CD4-positive, alpha-beta memory T cell (primary cell): ENCODE results near the gene PLCD1. TPM values are rescaled to one million over a fixed set of nuclear protein-coding genes. Genes with fewer than 3 reads are reported as not detected.
"Not testable (repeated sequence)": the region's sequence is repeated elsewhere in the genome, so short reads cannot be mapped to it uniquely, and the experiment has no call there.

Experiments used
- CTCF ChIA-PET: fragments of 350-600 bp; sonication (Branson Sonifier 250); formaldehyde crosslinking; loops from one replicate; lab custom pipeline; 2021; ENCODE audit warnings: inconsistent platforms; ENCODE audit not compliant: partially characterized antibody; lab: Charles Lee
- POLR2A ChIA-PET: fragments of 350-600 bp; sonication (Branson Sonifier 250); formaldehyde crosslinking; loops from one replicate; lab custom pipeline; 2021; ENCODE audit not compliant: partially characterized antibody; lab: Charles Lee
- DNase-seq, 5 donors: peaks; one replicate each; pipeline versions ENCODE4 v3.0.0 to v3.0.0-alpha.2; 2020 to 2022; ENCODE audit warnings: mixed read lengths in 1 of 5
- H3K27ac ChIP-seq: one replicate; pipeline ENCODE4 v1.7.0; 2013; ENCODE audit warnings: low read depth, low read length
- H3K27me3 ChIP-seq: 2 replicates; pipeline ENCODE4 v1.7.0; 2013; ENCODE audit warnings: mild to moderate bottlenecking, low read length, moderate library complexity; ENCODE audit not compliant: insufficient read depth
- H3K36me3 ChIP-seq: 2 replicates; pipeline ENCODE4 v1.7.0; 2013; ENCODE audit warnings: mild to moderate bottlenecking, low read length, moderate library complexity; ENCODE audit not compliant: insufficient read depth
- H3K4me1 ChIP-seq: 2 replicates; pipeline ENCODE4 v1.7.0; 2013; ENCODE audit warnings: mild to moderate bottlenecking, low read length, moderate library complexity; ENCODE audit not compliant: insufficient read depth
- H3K4me3 ChIP-seq, 2 donors: one replicate each; pipeline ENCODE4 v1.7.0; 2013; ENCODE audit warnings: low read length in 2 of 2, mild to moderate bottlenecking in 1 of 2
- H3K9me3 ChIP-seq, 2 donors: one replicate each; pipeline ENCODE4 v1.7.0; 2013; ENCODE audit warnings: low read length in 2 of 2, control low read depth in 1 of 2; ENCODE audit not compliant: control insufficient read depth in 1 of 2
- H3K27ac Mint-ChIP-seq, 7 donors: one replicate each; pipeline ENCODE4 v1.8.0; 2020 to 2021; ENCODE audit warnings: mixed read lengths in 7 of 7, mild to moderate bottlenecking in 6 of 7, inconsistent platforms in 3 of 7, moderate library complexity in 3 of 7
- H3K27me3 Mint-ChIP-seq, 2 donors: one replicate each; pipeline ENCODE4 v1.8.0; 2020 to 2021; ENCODE audit warnings: mixed read lengths in 2 of 2
- H3K36me3 Mint-ChIP-seq, 2 donors: one replicate each; pipeline ENCODE4 v1.8.0; 2020 to 2021; ENCODE audit warnings: mixed read lengths in 2 of 2, inconsistent platforms in 1 of 2, mild to moderate bottlenecking in 1 of 2
- H3K4me1 Mint-ChIP-seq, 4 donors: one replicate each; pipeline ENCODE4 v1.8.0; 2020 to 2021; ENCODE audit warnings: mixed read lengths in 4 of 4, mild to moderate bottlenecking in 1 of 4
- H3K4me3 Mint-ChIP-seq, 8 donors: one replicate each; pipeline ENCODE4 v1.8.0; 2020 to 2021; ENCODE audit warnings: mixed read lengths in 8 of 8, mild to moderate bottlenecking in 7 of 8, moderate library complexity in 6 of 8, inconsistent platforms in 3 of 8
- H3K9me3 Mint-ChIP-seq, 8 donors: one replicate each; pipeline ENCODE4 v1.8.0; 2020 to 2021; ENCODE audit warnings: mixed read lengths in 8 of 8, mild to moderate bottlenecking in 5 of 8, inconsistent platforms in 3 of 8, moderate library complexity in 1 of 8
- intact Hi-C: fragments of 100-400 bp; cut with micrococcal nuclease; formaldehyde crosslinking; loops from one replicate; pipeline ENCODE4 v1.15.1; 2023
- polyA plus RNA-seq, 2 donors: library from polyadenylated mRNA; unstranded; fragments of 300-500 nt; fragmentation: Illumina TruSeq; gene quantifications; one replicate each; pipeline ENCODE4 v1.2.3, GENCODE V29; 2021
- total RNA-seq, 2 experiments: library from RNA; stranded (reverse); gene quantifications; one replicate each; pipeline ENCODE4 v1.2.3, GENCODE V29; 2021

PLCD1 gene
- total and polyA plus RNA-seq, 4 experiments from 2014 or later, result 38.4 to 93.9 (median 61.2) TPM

DNA sequence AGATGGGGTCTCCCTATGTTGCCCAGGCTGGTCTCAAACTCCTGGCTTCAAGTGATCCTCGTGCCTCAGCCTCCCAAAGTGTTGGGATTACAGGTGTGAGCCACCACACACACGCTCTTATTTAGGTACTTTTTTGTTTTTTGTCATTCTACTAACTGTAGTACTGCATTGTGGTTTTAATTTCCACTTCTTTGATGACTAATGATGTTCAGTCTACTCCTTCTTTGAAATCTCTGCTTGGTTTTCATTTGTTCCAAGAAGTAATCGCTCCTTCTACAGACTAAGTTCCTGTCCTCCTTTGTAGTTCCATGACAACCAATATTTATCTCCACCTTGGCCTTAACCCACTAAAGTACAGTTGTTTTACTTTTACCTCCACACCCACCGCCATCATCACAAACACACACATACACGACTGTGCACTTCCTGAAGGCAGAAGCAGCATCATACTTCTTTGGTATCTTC, 9.0 kb upstream of the PLCD1 start:
- H3K9me3 ChIP-seq, result no peaks in the 10 kb centered on the region
- H3K4me1 ChIP-seq, result peaks cover 38% of the 10 kb centered on the region
- peaks cover 0 to 2% (median 0%) of the 10 kb centered on the region in 8 donors for H3K9me3 Mint-ChIP-seq
- peaks cover 24 to 47% (median 32%) of the 10 kb centered on the region in 4 donors for H3K4me1 Mint-ChIP-seq
- H3K4me3 ChIP-seq, result peak overlapping the region in 1 of 2 donors; percentile 78
- H3K27me3 ChIP-seq, result no peaks in the 10 kb centered on the region
- peaks cover 2 to 8% of the 10 kb centered on the region in 2 donors for H3K36me3 Mint-ChIP-seq
- peak overlapping the region; percentile 57 to 94 (median 85) for H3K4me3 Mint-ChIP-seq
- POLR2A ChIA-PET, result interaction anchor here (1.0 to 3.7 kb wide), 9 partner anchors 18 to 126 kb away, joined by 4 to 48 read pairs (median 7); partner anchors contain the start of genes ACAA1, MYD88 and OXSR1
- H3K27ac ChIP-seq, result peak overlapping the region; percentile 85
- DNase-seq, result peak in 4 of 5 donors; percentile 76 to 88 (median 84)
- no peaks in the 10 kb centered on the region for H3K36me3 ChIP-seq
- H3K27ac Mint-ChIP-seq, result peak overlapping the region; percentile 90 to 99 (median 97)
- no peaks in the 10 kb centered on the region for H3K27me3 Mint-ChIP-seq
- intact Hi-C loops, result no loop called here
- CTCF ChIA-PET, result interaction anchor here (0.8 to 4.3 kb wide), 14 partner anchors 9 to 482 kb away, joined by 3 to 66 read pairs (median 5); partner anchors contain the start of genes ACAA1, PLCD1 and XYLB

DNA sequence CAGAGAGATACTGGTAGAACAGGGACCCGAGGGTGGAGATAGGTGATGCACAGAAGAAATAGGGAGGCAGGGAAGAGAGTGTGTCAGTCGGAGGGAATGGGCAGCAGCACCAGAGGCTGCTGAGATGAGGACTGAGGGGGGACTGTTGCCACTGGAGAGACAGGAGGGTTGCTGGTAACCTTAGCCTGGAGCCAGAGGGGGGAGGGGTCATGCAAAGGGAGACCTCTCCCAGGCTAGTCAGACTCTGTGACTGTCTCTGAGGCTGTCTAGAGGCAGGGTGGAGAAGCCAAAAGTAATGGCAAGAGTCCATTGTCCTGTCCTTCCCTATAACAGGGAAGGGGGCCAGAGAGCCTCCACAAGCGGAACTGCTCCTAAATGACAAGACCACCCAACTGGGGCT, 7.5 kb upstream of the PLCD1 start:
- intact Hi-C loops, result no loop called here
- peak overlapping the region in 1 of 8 donors; percentile 32 for H3K4me3 Mint-ChIP-seq
- H3K4me3 ChIP-seq, result no peak overlapping the region
- H3K4me1 Mint-ChIP-seq, result peaks cover 24 to 51% (median 35%) of the 10 kb centered on the region in 4 donors
- POLR2A ChIA-PET, result interaction anchor here (3.7 kb wide), 1 partner anchor 128 kb away, joined by 22 read pairs; the partner anchor contains the start of gene OXSR1
- no peaks in the 10 kb centered on the region for H3K27me3 ChIP-seq
- DNase-seq, result no peak
- H3K9me3 ChIP-seq, result no peaks in the 10 kb centered on the region
- CTCF ChIA-PET, result interaction anchor here (0.9 to 1.3 kb wide), 3 partner anchors 33 to 62 kb away, joined by 3 to 4 read pairs (median 3); no protein-coding TSS in a partner anchor
- peak overlapping the region; percentile 90 to 99 (median 97) for H3K27ac Mint-ChIP-seq
- peaks cover 2 to 3% of the 10 kb centered on the region in 2 donors for H3K36me3 Mint-ChIP-seq
- H3K36me3 ChIP-seq, result no peaks in the 10 kb centered on the region
- H3K4me1 ChIP-seq, result peaks cover 43% of the 10 kb centered on the region
- H3K9me3 Mint-ChIP-seq, result peaks cover 0 to 2% (median 0%) of the 10 kb centered on the region in 8 donors
- H3K27ac ChIP-seq, result peak overlapping the region; percentile 85
- H3K27me3 Mint-ChIP-seq, result no peaks in the 10 kb centered on the region

GRCh38 chr3:38036286-38036685, 6.8 kb upstream of the PLCD1 start:
- Histone ChIP-seq H3K27ac (no peak overlapping the region), H3K36me3 (no peaks in the 10 kb centered on the region), H3K27me3 (no peaks in the 10 kb centered on the region), H3K9me3 (no peaks in the 10 kb centered on the region), H3K4me1 (peaks cover 50% of the 10 kb centered on the region), H3K4me3 (no peak overlapping the region)
- ChIA-PET POLR2A (no interaction called here), CTCF (interaction anchor here (0.9 to 1.3 kb wide), 2 partner anchors 33 to 58 kb away, joined by 3 read pairs; no protein-coding TSS in a partner anchor)
- DNase-seq, result no peak
- intact Hi-C loops, result no loop called here
- H3K4me3 Mint-ChIP-seq, result no peak overlapping the region
- H3K36me3 Mint-ChIP-seq, result peaks cover 2 to 3% of the 10 kb centered on the region in 2 donors
- peaks cover 0 to 2% (median 0%) of the 10 kb centered on the region in 8 donors for H3K9me3 Mint-ChIP-seq
- H3K4me1 Mint-ChIP-seq, result peaks cover 29 to 57% (median 41%) of the 10 kb centered on the region in 4 donors
- H3K27ac Mint-ChIP-seq, result peak overlapping the region in 6 of 7 donors; percentile 66 to 99 (median 94)
- no peaks in the 10 kb centered on the region for H3K27me3 Mint-ChIP-seq

DNA sequence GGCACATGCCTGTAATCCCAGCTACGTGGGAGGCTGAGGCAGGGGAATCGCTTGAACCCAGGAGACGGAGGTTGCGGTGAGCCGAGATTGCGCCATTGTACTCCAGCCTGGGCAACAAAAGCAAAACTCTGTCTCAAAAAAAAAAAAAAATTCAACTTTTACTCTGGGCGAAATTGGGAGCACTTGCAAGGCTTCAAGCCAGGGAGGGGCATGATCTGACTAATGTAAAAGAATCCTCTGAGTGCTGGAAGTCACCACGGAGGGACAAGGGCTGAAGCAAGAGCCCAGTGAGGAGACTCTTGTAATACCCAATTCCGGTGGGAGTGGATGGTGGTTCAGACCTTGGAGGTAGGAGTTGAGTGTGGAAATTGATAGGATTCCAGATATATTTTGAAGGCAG, 4.9 kb upstream of the PLCD1 start:
- intact Hi-C loops, H3K27me3 ChIP-seq, H3K36me3 Mint-ChIP-seq, H3K4me3 ChIP-seq, H3K27ac ChIP-seq, H3K27me3 Mint-ChIP-seq, H3K9me3 Mint-ChIP-seq, H3K9me3 ChIP-seq, H3K36me3 ChIP-seq, H3K4me3 Mint-ChIP-seq, DNase-seq: not testable (repeated sequence)
- Mint-ChIP-seq H3K4me1 (peaks cover 29 to 54% (median 38%) of the 10 kb centered on the region in 4 donors), H3K27ac (peak overlapping the region in 2 of 7 donors; percentile 48 to 65)
- ChIA-PET CTCF (interaction anchor here (0.6 kb wide), 1 partner anchor 66 kb away, joined by 3 read pairs; no protein-coding TSS in a partner anchor), POLR2A (interaction anchor here (0.8 kb wide), 1 partner anchor 38 kb away, joined by 3 read pairs; no protein-coding TSS in a partner anchor)
- peaks cover 52% of the 10 kb centered on the region for H3K4me1 ChIP-seq

DNA sequence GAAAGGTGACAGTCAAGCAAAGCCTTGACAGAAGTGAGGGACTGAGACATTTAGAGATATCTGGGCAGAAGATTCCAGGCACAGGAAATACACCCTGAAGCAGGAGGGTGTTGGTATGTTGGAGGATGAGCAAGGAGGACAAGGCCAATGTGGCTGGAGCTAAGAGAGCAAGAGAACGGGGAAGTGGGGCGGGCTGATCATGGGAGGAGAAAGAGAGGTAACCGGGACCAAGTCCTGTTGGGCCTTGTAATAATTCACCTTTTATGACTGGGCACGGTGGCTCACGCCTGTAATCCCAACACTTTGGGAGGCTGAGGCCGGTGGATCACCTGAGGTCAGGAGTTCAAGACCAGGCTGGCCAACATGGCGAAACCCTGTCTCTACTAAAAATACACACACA, 4.1 kb upstream of the PLCD1 start:
- H3K27ac ChIP-seq, POLR2A ChIA-PET, CTCF ChIA-PET, H3K9me3 Mint-ChIP-seq, H3K36me3 Mint-ChIP-seq, intact Hi-C loops, H3K36me3 ChIP-seq, H3K27me3 Mint-ChIP-seq, H3K4me3 ChIP-seq, DNase-seq, H3K27me3 ChIP-seq, H3K9me3 ChIP-seq: not testable (repeated sequence)
- Mint-ChIP-seq H3K4me1 (peaks cover 25 to 53% (median 34%) of the 10 kb centered on the region in 4 donors), H3K4me3 (peak overlapping the region in 1 of 8 donors; percentile 10), H3K27ac (peak overlapping the region in 2 of 7 donors; percentile 24 to 77)
- peaks cover 51% of the 10 kb centered on the region for H3K4me1 ChIP-seq

- ChIA-PET CTCF (interaction anchor here (1.3 to 1.9 kb wide), 2 partner anchors 29 to 35 kb away, joined by 5 to 12 read pairs; no protein-coding TSS in a partner anchor), POLR2A (interaction anchor here (2.0 to 2.6 kb wide), 2 partner anchors 105 to 132 kb away, joined by 8 to 12 read pairs; partner anchors contain the start of genes ACAA1 and OXSR1)
- peaks cover 19 to 52% (median 30%) of the 10 kb centered on the region in 4 donors for H3K4me1 Mint-ChIP-seq
- no peaks in the 10 kb centered on the region for H3K27me3 ChIP-seq
- H3K27me3 Mint-ChIP-seq, result no peaks in the 10 kb centered on the region
- no peaks in the 10 kb centered on the region for H3K9me3 ChIP-seq
- peak overlapping the region in 2 of 8 donors; percentile 7 to 34 for H3K4me3 Mint-ChIP-seq
- no peaks in the 10 kb centered on the region for H3K36me3 Mint-ChIP-seq
- no peak overlapping the region for H3K27ac ChIP-seq
- DNase-seq, result no peak
- peaks cover 40% of the 10 kb centered on the region for H3K4me1 ChIP-seq
- H3K9me3 Mint-ChIP-seq, result no peaks in the 10 kb centered on the region
- peak overlapping the region in 4 of 7 donors; percentile 10 to 94 (median 78) for H3K27ac Mint-ChIP-seq
- H3K4me3 ChIP-seq, result no peak overlapping the region
- intact Hi-C loops, result no loop called here
- H3K36me3 ChIP-seq, result no peaks in the 10 kb centered on the region
These were observed 3.0 kb upstream of the PLCD1 start for GRCh38 chr3:38032328-38032865.
